HG03575 (cell line): ENCODE results near the gene RBM6.
"Not testable (repeated sequence)": the region's sequence is repeated elsewhere in the genome, so short reads cannot be mapped to it uniquely, and the experiment has no call there.

Experiments used
- ATAC-seq: cut with Tn5 transposase; IDR thresholded peaks from one replicate; pipeline ENCODE4 v1.9.1; 2021; ENCODE audit not compliant: unreplicated experiment, insufficient number of reproducible peaks, low FRiP score; ENCODE audit errors: extremely low read depth

Gene RBM6, protein sequence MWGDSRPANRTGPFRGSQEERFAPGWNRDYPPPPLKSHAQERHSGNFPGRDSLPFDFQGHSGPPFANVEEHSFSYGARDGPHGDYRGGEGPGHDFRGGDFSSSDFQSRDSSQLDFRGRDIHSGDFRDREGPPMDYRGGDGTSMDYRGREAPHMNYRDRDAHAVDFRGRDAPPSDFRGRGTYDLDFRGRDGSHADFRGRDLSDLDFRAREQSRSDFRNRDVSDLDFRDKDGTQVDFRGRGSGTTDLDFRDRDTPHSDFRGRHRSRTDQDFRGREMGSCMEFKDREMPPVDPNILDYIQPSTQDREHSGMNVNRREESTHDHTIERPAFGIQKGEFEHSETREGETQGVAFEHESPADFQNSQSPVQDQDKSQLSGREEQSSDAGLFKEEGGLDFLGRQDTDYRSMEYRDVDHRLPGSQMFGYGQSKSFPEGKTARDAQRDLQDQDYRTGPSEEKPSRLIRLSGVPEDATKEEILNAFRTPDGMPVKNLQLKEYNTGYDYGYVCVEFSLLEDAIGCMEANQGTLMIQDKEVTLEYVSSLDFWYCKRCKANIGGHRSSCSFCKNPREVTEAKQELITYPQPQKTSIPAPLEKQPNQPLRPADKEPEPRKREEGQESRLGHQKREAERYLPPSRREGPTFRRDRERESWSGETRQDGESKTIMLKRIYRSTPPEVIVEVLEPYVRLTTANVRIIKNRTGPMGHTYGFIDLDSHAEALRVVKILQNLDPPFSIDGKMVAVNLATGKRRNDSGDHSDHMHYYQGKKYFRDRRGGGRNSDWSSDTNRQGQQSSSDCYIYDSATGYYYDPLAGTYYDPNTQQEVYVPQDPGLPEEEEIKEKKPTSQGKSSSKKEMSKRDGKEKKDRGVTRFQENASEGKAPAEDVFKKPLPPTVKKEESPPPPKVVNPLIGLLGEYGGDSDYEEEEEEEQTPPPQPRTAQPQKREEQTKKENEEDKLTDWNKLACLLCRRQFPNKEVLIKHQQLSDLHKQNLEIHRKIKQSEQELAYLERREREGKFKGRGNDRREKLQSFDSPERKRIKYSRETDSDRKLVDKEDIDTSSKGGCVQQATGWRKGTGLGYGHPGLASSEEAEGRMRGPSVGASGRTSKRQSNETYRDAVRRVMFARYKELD

DNA sequence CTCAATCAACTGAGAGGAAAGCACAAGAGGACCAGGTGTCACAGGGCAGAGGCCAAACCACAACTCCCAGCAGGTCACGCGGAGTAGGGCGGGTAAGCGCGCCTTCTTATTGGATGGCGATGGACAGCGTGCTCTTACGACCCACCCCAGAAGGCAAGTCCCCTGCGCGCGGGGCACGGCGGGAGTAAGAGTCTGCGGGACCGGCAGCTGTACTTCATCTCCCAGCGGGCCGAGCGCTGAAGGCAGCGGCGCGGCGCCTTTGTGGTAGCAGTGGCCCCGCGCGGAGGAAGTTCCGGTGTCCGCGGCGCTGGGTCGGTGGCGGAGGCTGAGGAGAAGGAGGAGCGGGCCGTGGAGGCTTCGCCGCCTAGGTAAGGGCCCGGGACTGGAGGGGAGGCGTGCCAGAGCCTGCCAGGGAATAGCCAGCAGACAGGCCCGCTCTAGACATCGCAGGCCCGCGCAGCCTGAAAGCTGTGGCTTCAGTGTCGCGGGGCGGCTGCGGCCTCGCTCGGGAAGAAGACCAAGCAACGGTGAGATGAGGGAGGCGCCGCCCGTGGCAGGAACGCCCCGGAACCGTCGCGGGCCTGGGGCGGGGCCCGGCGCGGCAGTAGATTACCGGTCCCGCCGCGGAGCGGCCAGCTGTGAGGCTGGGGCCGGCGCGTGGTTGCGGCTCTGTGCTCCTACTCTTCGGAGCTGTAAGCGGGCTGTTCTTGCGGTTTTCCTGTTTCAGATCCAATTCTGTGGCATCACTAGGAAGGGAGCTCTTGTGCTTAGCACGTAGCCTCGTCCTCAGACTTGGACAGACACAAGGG is at the start of gene RBM6:
TSS of gene RBM6 (plus strand) at position 293 of the 809 bp plus-strand sequence. CDS start 22,492 bp downstream, outside the sequence.
- peak; percentile 53 for ATAC-seq

DNA sequence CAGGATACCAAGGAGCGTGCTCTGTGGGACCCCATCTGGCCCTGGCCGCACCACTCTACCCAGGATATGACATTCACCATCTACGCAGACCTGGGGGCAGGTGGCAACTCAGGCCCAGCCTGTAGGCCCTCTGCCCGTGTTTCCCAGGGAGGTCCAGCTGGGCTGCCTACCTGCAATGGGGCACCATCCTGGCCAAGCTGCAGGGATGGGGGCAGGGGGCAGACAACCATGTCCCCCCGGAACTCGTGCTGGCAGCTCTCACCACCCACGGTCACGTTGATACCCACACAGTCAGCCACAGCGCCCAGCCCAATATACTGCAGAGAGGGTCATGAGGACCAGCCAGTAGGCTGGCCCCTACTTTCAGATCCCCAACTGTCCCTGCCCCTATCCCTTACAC is 44.2 kb upstream of the RBM6 start:
- no peak for ATAC-seq

DNA sequence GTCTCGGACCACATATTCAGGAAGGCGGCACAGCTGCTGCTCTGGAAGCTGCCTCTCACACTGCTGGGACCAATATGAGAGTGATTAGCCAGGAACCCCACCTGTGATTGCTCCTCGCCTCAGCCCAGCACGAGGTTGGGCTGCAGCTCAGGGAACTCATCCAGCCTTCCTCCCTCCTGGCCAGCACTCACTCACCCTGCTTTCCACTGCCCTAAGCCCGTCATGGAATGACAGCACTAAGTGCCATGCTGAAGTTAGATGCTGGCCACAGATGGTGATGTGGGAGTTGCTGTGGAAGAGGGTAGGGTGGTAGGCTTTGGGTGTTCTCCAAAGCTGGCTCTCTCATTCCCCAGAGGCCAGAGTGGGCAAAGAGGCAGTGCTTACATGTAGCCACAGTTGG is 43.6 kb upstream of the RBM6 start:
- ATAC-seq: no peak

DNA sequence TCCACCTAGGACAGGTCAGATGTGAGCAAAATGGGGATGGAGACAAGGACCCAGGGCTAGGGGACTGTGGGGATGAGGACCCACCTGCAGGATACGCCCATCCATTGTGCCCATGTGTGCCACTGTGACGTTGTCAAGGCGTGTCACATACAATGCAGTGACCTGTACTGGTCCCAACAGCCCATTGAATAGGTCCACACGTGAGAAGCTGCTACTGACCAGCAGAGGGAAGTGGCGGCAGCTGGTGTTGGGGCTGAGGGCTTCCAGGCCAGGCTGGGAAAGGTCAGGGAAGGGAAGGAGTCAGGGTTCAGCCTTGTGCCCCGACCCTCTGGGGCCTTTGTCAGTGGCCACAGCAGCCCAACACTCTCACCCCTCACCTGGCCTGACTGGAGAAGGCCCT is 41.0 kb upstream of the RBM6 start:
- ATAC-seq: no peak

DNA sequence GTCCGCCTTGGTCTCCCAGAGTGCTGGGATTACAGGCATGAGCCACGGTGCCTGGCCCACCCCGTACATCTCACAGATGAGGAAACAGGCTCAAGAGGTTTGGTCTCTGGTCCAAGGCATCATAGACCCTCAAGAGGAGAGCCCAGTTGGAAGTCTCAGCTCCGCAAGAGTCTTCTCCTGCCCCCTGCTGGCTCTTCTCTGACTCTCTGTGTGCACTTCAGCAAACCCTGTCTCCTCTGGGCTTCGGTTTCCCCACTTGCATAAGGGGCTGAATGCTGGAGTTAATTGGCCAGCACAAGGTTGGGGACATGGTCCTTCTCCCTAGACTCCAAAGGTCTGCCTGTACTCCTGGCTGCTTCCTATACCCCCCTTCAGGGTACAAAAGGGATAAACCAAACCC is 40.1 kb upstream of the RBM6 start:
- ATAC-seq: no peak

DNA sequence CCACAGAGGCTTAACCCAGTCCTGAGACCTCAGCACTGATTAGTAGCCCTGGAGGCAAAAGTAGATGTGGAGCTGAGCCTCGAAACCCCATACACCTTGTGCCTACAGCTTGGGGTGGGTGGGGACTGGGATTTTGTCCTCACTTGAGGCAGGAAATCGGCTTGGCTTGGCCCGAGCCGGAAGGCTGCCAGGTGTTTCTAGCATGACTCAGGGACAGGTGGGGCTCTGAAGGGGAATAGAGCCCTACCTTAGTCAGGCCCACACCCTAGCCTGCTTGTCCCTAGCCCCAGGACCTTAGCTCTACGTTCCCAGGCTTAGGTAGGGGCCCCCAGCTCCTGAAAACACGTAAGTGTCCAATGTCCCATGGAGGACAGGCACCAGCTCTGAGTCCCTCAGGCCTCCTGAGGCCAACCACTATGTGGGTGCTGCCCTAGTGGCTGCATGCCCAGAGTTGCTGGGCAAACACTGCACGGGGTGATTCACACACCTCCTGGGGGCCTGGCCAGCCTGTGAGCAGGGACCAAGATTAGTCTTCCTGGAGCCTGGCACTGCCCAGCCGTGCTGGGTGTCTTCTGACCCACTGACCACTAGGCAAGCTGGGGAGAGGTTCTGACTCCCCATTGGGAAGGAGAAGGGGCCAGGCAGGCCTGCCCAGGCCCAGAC is 39.3 kb upstream of the RBM6 start:
- no peak for ATAC-seq

DNA sequence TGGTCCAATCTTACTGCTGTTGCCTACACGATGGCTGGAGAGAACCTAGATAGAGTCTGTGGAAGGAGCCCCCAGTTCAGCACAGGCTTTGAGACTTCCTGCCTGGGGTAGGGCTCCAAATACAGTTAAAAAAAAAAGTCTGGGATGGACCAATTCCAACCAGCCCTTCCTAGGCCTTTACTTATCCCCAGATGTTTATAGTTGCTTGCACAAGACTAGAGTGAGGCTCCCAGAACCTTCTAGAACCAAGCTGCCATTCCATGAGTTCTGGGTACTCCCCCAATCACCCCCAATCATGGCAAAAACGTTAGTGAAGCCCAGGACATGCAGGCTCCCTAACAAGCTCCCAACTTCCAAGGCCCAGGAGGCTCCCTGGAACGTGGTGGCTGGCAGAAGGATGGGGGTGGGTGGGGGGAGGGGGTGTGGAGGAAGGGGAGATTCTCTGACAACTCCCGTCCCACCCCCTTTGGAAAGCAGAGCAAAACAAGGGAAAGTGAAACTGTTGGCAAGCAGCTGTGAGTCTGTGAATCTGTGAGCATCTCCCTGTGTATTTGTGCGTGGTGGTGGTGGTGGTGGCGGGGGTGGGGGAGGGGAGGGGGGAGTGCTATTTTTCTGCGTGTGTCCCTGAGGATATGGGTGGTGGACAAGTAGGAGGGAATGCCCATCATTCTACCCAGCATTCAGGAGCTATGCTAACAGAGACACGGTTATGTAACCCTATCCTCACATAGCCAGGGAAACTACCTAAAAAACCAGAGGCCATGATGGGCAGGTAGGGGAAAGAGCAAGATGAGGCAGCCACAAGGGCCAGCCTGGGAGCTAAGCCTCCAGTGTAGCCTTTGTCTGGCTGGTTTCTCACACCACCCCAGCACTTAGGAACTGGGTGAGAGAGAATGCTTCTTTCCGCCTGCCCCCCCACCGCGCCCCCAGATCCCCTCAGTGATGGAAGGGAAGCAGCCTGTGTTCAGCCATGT is 38.3 kb upstream of the RBM6 start:
- ATAC-seq: no peak

DNA sequence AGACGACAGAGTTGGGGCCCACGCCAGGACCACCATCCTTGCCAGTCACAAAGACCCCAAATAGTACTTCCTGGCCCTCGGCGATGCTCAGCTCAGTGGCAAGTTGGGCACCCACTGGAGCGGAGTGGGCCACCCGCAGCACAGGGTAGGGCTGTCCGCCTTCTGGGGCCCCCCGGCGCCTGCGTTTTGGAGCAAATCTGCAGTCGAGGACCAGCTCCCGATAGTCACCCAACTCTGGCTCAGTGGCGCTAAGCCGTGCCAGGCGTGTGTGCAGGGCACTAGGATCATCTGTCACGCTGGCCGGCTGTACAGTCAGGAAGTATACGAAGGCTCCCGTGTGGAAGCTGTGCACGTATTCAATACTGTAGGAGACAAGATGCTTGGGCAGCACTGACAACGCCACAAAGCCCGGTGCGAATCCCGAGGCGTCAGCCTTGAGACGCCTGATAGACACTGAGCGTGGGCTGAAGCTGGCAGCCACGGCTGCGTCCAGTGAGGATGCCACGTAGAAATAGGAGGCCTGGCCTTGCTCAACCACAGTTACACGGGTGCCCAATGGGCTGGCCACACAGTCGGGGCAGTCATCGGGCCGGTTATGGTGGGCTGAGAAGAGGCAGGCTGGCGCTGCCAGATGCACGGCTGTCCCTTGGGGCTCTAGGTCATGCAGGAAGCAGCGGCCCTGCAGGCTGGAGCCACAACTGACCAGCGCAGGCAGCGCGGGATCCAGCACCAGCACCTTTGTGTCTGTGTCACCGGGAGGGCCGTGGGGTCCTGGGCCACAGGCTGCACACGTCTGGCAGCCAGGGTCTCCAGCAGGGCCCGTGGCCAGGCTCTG is 37.2 kb upstream of the RBM6 start:
- ATAC-seq: no peak

DNA sequence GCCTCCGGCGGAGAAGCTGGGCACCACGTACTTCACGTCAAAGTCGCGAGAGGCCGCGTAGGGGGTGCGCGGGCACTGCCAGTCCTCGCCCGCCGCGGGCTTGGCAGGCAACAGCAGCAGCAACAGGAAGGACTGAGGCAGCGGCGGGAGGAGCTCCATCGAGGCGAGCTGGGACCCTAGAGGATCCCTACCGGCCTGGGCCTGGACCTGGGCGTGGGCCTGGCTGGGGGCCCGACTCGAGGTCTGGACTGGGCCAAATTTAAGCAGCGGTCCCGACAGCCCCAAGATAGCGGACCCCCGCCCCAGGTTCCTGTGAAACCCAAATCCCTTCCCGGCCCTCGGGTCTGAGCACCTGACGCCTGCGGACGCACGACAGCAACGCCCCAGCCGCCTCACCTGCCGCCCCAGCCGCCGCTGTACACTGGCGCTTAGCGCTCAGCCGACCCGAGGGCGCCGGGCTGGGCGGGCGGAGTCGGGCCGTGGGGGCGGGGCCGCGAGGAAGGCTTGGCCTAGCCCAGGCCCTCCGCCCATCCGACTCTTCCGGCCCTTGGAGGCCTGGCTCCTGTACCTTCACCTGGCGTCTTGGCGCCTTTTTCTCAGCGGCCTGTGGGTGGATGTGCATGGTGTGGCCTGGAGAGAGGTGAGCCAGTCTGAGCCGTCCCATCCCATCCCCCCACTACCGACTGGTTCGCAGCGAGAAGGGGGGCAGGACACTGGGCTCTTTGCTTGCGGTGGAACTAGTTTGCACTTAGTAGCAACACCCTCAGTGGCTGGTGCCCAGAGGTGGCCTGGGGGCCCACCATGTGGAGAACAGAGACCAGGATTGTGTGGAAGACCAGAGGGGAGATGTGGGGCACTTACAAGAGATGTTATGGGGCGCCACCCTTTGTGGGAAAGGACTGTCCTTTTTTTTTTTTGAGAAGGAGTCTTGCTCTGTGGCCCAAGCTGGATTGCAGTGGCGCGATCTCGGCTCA is 36.2 kb upstream of the RBM6 start, which contains the start of gene MST1R:
TSS of gene MST1R (minus strand) at position 423 of the 974 bp plus-strand sequence. CDS start at position 159, 264 bp downstream.
- ATAC-seq: no peak

DNA sequence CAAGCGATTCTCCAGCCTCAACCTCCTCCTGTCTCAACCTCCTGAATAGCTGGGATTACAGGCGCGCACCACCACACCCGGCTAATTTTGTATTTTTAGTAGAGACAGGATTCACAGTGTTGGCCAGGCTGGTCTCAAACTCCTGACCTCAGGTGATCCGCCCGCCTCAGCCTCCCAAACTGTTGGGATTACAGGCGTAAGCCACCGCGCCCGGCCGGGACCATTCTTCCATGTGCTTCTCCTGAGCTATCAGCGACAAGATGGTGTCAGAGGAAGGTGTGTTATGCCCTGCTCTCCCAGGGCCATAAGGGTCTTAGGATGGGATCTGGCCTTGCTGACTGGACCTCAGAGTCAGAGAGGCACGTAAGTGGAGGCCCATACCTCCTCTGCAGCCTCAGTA is 35.5 kb upstream of the RBM6 start:
- not testable (repeated sequence) for ATAC-seq

DNA sequence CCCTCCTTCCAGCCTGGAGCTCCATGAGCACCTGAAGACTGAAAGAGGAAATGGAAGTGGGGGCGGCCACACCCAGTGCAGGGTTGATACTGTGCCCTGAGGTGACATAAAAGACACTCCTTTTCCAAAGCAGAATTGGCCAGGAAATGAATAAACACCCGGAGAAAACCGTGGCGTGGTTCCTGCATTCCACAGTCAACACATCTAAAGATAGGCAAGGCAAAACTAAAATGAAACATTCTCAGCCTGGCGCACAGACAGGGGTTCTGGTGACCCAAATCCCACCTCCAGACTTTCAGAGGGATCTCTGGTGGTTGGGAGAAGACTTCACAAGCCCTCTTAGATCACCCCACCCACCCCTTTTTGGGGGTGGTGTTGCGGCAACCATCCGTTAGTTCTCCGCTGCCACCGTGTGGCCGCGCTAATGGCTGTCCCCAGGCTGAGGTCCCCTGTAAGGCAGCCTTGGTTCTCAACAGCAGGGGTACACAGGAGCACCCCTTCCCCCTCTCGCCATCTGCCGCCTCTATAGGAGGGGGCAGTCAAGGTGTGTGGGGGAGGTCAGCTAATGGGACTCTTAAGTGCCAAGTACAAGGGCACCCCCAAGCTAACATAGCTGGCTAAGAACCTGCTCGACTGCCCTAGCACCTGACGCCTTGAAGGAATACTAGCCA is 33.7 kb upstream of the RBM6 start:
- ATAC-seq: no peak

DNA sequence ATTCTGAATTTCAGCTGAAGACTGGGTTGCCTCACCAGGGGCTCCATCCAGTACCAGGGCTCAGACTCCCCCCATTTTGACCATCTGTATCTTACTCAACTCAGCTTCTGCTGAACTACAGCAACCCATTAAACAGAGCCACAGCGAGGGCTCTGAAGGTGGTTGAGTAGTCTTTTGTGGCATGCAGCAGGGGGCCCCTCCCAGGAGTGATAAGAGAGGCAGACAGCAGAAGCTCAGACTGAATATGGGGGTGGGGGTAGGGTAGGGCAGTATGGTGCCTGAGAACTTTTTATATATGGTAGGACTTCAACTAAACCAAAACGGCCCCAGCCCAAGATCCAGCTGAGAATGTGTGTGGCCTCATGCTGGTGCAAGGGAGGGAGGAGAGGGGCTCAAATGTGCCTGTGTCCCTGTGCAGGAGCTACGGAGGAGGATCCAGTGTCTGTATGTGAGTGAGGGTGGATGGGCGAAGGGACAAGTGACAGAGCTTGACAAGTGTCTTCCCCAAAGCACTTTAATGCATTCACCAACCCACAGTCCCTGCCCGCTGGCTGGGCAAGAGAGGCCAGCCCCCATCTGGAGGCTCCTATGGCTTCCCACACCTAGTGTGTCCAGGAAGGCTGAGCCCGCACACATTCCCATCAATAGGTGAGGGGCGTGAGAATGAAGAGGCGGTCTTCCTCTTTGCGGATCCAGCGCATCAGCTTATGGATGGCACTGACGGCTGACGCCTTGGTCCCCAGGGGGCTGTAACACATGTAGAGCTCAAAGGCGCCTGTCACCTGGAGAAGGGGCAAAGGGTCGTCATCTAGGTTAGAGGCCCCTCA is 31.4 kb upstream of the RBM6 start:
- ATAC-seq: no peak

DNA sequence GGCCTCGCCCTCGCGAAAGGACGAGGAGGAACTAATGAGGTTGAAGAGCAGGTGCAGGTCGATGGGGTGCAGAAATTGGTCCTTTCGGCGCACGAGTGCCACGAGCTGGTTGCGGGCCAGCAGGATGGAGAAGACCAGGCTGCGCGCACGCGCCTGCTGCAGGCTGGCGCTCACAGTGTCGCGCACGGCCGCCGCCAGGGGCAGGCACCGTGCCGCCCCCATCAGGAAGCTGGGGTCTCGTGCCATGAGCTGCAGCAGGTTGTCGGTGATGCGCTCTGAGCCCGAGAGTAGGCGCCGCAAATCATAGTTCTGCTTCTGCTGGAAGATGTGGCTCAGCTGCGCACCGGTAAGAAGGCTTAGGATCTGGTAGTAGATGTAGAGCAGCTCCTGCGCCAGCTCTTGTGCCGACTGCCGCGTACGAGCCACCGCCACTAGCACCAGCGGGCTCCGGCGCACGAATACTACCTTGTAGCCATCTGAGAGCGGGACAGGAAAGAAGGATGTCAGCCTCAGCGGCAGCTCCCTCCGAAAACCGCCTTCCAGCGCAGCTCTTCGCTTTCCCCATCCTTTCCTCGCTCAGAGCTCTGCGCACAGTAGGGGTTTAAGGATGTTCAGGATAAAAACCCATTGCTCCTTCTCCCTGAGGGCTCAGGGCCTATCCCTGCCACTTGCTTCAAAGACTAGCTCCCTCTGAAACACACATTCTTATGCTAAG is 29.4 kb upstream of the RBM6 start:
- ATAC-seq: no peak

DNA sequence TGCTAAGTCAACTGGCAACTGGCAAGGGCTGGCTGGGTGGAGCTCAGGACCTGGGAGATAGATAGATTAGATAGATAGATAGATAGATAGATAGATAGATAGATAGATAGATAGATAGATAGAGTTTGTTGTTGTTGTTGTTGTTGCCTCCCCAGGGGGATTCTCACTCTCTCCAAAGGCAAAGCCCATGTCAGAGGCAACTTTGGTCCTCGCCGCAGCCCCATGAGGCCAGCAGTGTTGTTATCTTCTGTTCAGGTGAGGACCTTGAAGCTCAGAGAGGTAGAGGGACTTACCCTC is 28.9 kb upstream of the RBM6 start:
- no peak for ATAC-seq
